Esophagus squamous epithelium (tissue), 5 donors: Measurements from ENCODE around the gene RAB24. TPM values are rescaled to one million over a fixed set of nuclear protein-coding genes. Genes with fewer than 3 reads are reported as not detected.

Experiments used
- DNase-seq: peaks from one replicate; lab custom pipeline; 2025; lab: John Stamatoyannopoulos, UW
- H3K27ac ChIP-seq, 4 donors: fragments of 200-600 bp; sonication (generic); one replicate each; pipeline ENCODE4 v1.5.1; 2016 to 2019; ENCODE audit warnings: mild to moderate bottlenecking in 1 of 4
- H3K27me3 ChIP-seq, 4 donors: fragments of 200-600 bp; sonication (generic); 1 replicate in 3 of 4; 2 replicates in 1 of 4; pipeline versions ENCODE4 v1.5.1 to v1.6.0; 2017 to 2021; ENCODE audit warnings: antibody characterized with exemption in 1 of 4
- H3K36me3 ChIP-seq, 3 donors: fragments of 200-600 bp; sonication (generic); one replicate each; pipeline ENCODE4 v1.5.1; 2016 to 2019
- H3K4me1 ChIP-seq, 3 donors: fragments of 200-600 bp; sonication (generic); one replicate each; pipeline ENCODE4 v1.5.1; 2017 to 2019
- H3K4me3 ChIP-seq, 4 donors: fragments of 200-600 bp; sonication (generic); 1 replicate in 3 of 4; 2 replicates in 1 of 4; pipeline ENCODE4 v1.5.1; 2016 to 2019; ENCODE audit warnings: mild to moderate bottlenecking in 2 of 4, moderate library complexity in 1 of 4
- H3K9me3 ChIP-seq, 3 donors: fragments of 200-600 bp; sonication (generic); one replicate each; pipeline ENCODE4 v1.5.1; 2016 to 2019
- POLR2A ChIP-seq, 4 donors: fragments of 450-650 bp; IDR thresholded peaks; one replicate each; pipeline ENCODE4 v1.6.1; 2017; ENCODE audit warnings: antibody characterized with exemption in 4 of 4, mild to moderate bottlenecking in 4 of 4, moderate library complexity in 3 of 4
- WGBS, 2 donors: methylation state at CpG; one replicate each; pipeline ENCODE4 v1.1.5; 2018; 5-methylcytosine and 5-hydroxymethylcytosine counted together
- intact Hi-C: fragments of 100-400 bp; cut with DNase I; formaldehyde crosslinking; loops from one replicate; pipeline ENCODE4 v1.15.0; 2022
- total RNA-seq, 4 donors: library from RNA; depleted of rRNA; stranded (reverse); fragments of >200 nt; gene quantifications; one replicate each; pipeline ENCODE4 v1.1.0, GENCODE V29; 2016
- TF ChIP-seq, protein P1 (sequence below), 6 experiments: fragments of 450-650 bp in 4 of 6; fragments of 200-600 bp in 2 of 6; sonication (generic) in 2 of 6; IDR thresholded peaks; one replicate each; pipeline ENCODE4 v1.5.1; 2016 to 2019; ENCODE audit warnings: antibody characterized with exemption in 6 of 6, mild to moderate bottlenecking in 4 of 6, moderate library complexity in 4 of 6
- donor health status: DM: yes; HTN: yes; CAD: no.

RAB24 gene
- total RNA-seq, 4 donors from 2014 or later: 24.0 to 74.4 (median 49.8) TPM

DNA sequence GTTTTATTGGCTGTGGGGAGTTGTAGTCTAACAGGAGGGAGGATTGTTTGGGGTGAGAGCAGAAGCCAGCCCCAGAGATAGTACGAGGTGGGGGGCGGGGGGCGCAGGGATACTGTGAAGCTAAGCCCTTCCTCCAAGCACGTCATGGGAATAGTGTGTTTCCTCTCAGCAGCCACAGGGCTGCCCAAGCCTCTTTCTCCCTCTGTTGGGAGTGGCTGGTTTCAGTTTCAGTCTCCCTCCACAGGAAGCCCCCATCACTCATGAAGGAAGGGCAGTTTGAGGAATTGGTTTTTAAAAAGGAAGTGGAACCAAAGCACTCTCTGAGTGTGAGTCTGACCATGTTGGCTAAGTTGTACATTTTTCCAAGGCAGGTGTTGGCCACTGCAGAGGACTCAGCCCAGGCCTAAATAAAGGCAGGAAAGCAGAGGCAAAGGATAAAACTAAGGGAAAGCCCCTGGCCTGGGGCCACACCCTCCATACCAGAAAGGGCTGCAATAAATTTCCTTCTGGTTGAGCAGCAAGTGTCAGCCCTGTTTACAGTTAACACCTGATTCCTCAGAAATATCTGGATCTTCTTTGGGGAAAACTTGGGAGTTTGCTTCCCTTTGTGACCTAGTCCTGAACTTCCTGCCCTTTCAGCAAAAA is 3.2 kb downstream of the RAB24 start:
- H3K4me1 ChIP-seq: peaks cover 52 to 74% (median 55%) of the 10 kb centered on the region in 3 donors

DNA sequence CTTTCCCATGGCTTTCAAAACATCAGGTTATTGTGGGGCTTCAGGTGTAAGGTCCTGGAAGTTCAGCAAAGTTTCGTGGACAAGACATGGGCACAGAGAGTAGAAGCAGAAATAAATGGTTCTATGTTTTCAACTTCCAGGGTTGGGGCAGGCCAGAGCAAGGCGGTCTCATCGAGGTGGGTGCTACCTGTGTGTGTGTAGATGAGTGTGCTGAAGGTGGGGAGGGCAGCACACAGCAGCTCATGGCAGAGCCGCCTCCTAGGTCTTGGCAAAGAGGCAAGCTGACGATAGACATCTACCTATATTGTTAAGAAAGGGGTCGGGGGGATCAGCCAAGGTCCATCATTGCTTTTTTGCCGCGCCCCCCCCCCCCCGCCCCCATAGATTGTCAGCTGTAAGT is 3.8 kb downstream of the RAB24 start:
- Histone ChIP-seq H3K4me3 (no peak overlapping the region), H3K27ac (peak overlapping the region; percentile 90 to 98 (median 92)), H3K4me1 (peaks cover 46 to 68% (median 48%) of the 10 kb centered on the region in 3 donors), H3K9me3 (no peaks in the 10 kb centered on the region), H3K27me3 (no peaks in the 10 kb centered on the region), H3K36me3 (peaks cover 6 to 46% (median 14%) of the 10 kb centered on the region in 3 donors)
- WGBS, 2 donors: 70 to 73% methylated on average over 7 to 9 of the region's 9 CpGs
- intact Hi-C loops: no loop called here
- no peak for DNase-seq
- TF ChIP-seq POLR2A (IDR thresholded peaks at IDR 0.05): no peak
- TF ChIP-seq, protein P1, sequence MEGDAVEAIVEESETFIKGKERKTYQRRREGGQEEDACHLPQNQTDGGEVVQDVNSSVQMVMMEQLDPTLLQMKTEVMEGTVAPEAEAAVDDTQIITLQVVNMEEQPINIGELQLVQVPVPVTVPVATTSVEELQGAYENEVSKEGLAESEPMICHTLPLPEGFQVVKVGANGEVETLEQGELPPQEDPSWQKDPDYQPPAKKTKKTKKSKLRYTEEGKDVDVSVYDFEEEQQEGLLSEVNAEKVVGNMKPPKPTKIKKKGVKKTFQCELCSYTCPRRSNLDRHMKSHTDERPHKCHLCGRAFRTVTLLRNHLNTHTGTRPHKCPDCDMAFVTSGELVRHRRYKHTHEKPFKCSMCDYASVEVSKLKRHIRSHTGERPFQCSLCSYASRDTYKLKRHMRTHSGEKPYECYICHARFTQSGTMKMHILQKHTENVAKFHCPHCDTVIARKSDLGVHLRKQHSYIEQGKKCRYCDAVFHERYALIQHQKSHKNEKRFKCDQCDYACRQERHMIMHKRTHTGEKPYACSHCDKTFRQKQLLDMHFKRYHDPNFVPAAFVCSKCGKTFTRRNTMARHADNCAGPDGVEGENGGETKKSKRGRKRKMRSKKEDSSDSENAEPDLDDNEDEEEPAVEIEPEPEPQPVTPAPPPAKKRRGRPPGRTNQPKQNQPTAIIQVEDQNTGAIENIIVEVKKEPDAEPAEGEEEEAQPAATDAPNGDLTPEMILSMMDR (IDR thresholded peaks at IDR 0.05): no peak

More for the DNA sequence above, 3.2 kb downstream of the RAB24 start:
- 12 to 19% methylated on average over 3 to 4 of the region's 4 CpGs for WGBS, 2 donors
- H3K9me3 ChIP-seq: no peaks in the 10 kb centered on the region
- peak overlapping the region in 1 of 4 donors; percentile 36 for H3K4me3 ChIP-seq
- intact Hi-C loops: no loop called here
- H3K27ac ChIP-seq: peak overlapping the region; percentile 90 to 98 (median 92)
- TF ChIP-seq POLR2A (IDR thresholded peaks at IDR 0.05): no peak
- TF ChIP-seq, protein P1 (IDR thresholded peaks at IDR 0.05): peak in 1 of 6 experiments; percentile 17
- peaks cover 0 to 44% (median 7%) of the 10 kb centered on the region in 3 donors for H3K36me3 ChIP-seq
- no peaks in the 10 kb centered on the region for H3K27me3 ChIP-seq
- no peak for DNase-seq

GRCh38 chr5:177297922-177298321 is 5.6 kb downstream of the RAB24 start:
- Histone ChIP-seq H3K4me3 (no peak overlapping the region), H3K36me3 (peaks cover 20 to 64% (median 23%) of the 10 kb centered on the region in 3 donors), H3K9me3 (no peaks in the 10 kb centered on the region), H3K27ac (no peak overlapping the region), H3K27me3 (no peaks in the 10 kb centered on the region), H3K4me1 (peaks cover 38 to 56% (median 43%) of the 10 kb centered on the region in 3 donors)
- WGBS, 2 donors: 88 to 90% methylated on average over 2 of the region's 2 CpGs
- no peak for DNase-seq
- TF ChIP-seq, protein P1 (IDR thresholded peaks at IDR 0.05): no peak
- no peak for TF ChIP-seq POLR2A (IDR thresholded peaks at IDR 0.05)
- intact Hi-C loops: no loop called here

DNA sequence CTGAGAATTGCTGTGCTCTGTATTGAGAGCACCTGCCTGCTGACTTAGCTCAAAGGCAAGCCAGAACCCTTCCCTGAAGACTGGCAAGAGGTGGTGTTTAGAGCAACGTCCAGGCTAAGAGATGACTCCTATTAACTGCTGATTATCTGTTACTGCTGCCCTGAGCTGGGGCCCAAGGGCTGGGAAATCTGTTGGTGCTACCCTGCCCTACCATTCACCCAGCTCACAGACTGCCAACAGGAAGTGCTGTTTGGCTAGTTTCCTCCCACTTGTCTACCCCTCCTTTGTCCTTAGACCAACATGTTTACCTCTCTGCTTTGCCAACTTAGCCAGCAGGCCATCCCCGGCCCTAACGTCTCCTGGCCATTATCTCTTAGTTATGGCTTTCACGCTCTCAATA is 6.9 kb downstream of the RAB24 start:
- H3K4me3 ChIP-seq: no peak overlapping the region
- H3K27ac ChIP-seq: peak overlapping the region in 3 of 4 donors; percentile 14 to 32 (median 28)
- no peaks in the 10 kb centered on the region for H3K27me3 ChIP-seq
- peaks cover 24 to 43% (median 29%) of the 10 kb centered on the region in 3 donors for H3K4me1 ChIP-seq
- no peak for TF ChIP-seq POLR2A (IDR thresholded peaks at IDR 0.05)
- TF ChIP-seq, protein P1 (IDR thresholded peaks at IDR 0.05): no peak
- no peaks in the 10 kb centered on the region for H3K9me3 ChIP-seq
- H3K36me3 ChIP-seq: peaks cover 30 to 78% (median 34%) of the 10 kb centered on the region in 3 donors
- no peak for DNase-seq
- 57 to 61% methylated on average over 3 to 4 of the region's 4 CpGs for WGBS, 2 donors
- intact Hi-C loops: no loop called here

GRCh38 chr5:177295924-177296323 is 7.6 kb downstream of the RAB24 start:
- Histone ChIP-seq H3K36me3 (peaks cover 33 to 82% (median 34%) of the 10 kb centered on the region in 3 donors), H3K27me3 (no peaks in the 10 kb centered on the region), H3K27ac (peak overlapping the region in 2 of 4 donors; percentile 28 to 32), H3K9me3 (no peaks in the 10 kb centered on the region), H3K4me1 (peaks cover 18 to 36% (median 23%) of the 10 kb centered on the region in 3 donors), H3K4me3 (no peak overlapping the region)
- TF ChIP-seq POLR2A (IDR thresholded peaks at IDR 0.05): no peak
- TF ChIP-seq, protein P1 (IDR thresholded peaks at IDR 0.05): no peak
- intact Hi-C loops: no loop called here
- 81 to 92% methylated on average over 5 of the region's 9 CpGs for WGBS, 2 donors
- DNase-seq: no peak
